K562 (cell line): ENCODE data around the gene SLC29A3. TPM values are rescaled to one million over a fixed set of nuclear protein-coding genes. Genes with fewer than 3 reads are reported as not detected.

Experiments
- ATAC-seq: fragments of 200-7000 bp; cut with Tn5 transposase; 3 replicates; pipeline ENCODE4 v1.9.1; 2020; ENCODE audit warnings: moderate library complexity
- BruUV-seq: library from RNA; stranded (reverse); fragments of 400-500 nt; replicated peaks from 2 replicates; lab custom pipeline; 2021; lab: Mats Ljungman, UMichigan
- CTCF ChIA-PET: fragments of 300-600 bp; formaldehyde crosslinking; extraction: SDS; loops from one replicate; lab custom pipeline; 2021; ENCODE audit warnings: low intra/inter-chr PET ratio; lab: Yijun Ruan, JAX
- POLR2A ChIA-PET: fragments of 300-600, 350-650 bp; sonication (Branson Sonifier 250); formaldehyde crosslinking; extraction: SDS; loops from one replicate; lab custom pipeline; 2021; ENCODE audit warnings: antibody characterized with exemption, inconsistent platforms; lab: Yijun Ruan, JAX
- DNase-seq, 4 experiments: peaks; one replicate each; pipeline versions ENCODE4 v3.0.0 to v3.0.0-alpha.2; 2011 to 2018; ENCODE audit warnings: low spot score in 3 of 4, mixed read lengths in 3 of 4; ENCODE audit errors: extremely low read depth in 1 of 4
- FAIRE-seq: peaks from 2 replicates; lab custom pipeline; 2011; peaks lifted over from hg19 to GRCh38; lab: Jason Lieb, UNC
- H2AFZ ChIP-seq: 2 replicates; pipeline ENCODE4 v1.6.0; 2011; ENCODE audit warnings: low read depth, low read length, control low read depth, inconsistent platforms
- H3K27ac ChIP-seq: fragments of 200-600 bp; 3 replicates; pipeline ENCODE4 v1.8.0; 2011; ENCODE audit warnings: low read depth, mild to moderate bottlenecking, control low read depth, inconsistent platforms, low read length, moderate library complexity, mixed read lengths; ENCODE audit errors: extremely low read depth
- H3K27me3 ChIP-seq, 2 experiments: fragments of 300-600 bp in 1 of 2; 2 replicates in 1 of 2; 3 replicates in 1 of 2; pipeline versions ENCODE4 v1.6.0 to v1.8.0; 2011; ENCODE audit warnings: inconsistent platforms in 2 of 2, low read length in 2 of 2, mild to moderate bottlenecking in 1 of 2, mixed read lengths in 1 of 2, moderate library complexity in 1 of 2; ENCODE audit not compliant: control insufficient read depth in 2 of 2, insufficient read depth in 2 of 2
- H3K36me3 ChIP-seq: fragments of 300-600 bp; 3 replicates; pipeline ENCODE4 v1.8.0; 2011; ENCODE audit warnings: mild to moderate bottlenecking, low read length, inconsistent platforms; ENCODE audit not compliant: control insufficient read depth, insufficient read depth
- H3K4me1 ChIP-seq, 2 experiments: fragments of 200-600 bp in 1 of 2; replicated peaks in 1 of 2; 2 replicates in 1 of 2; 3 replicates in 1 of 2; pipeline versions ENCODE4 v1.5.1 to v1.8.0; 2011; ENCODE audit warnings: inconsistent platforms in 2 of 2, low read length in 2 of 2, mild to moderate bottlenecking in 1 of 2, mixed read lengths in 1 of 2, moderate library complexity in 1 of 2; ENCODE audit not compliant: control insufficient read depth in 2 of 2, insufficient read depth in 2 of 2
- H3K4me2 ChIP-seq: 2 replicates; pipeline ENCODE4 v1.6.1; 2011; ENCODE audit warnings: low read length, control low read depth, inconsistent platforms, mixed read lengths; ENCODE audit not compliant: insufficient read depth
- H3K4me3 ChIP-seq: fragments of 200-600 bp; sonication (generic), shearing (Covaris generic); 2 replicates; pipeline ENCODE4 v1.5.1; 2016; ENCODE audit warnings: control low read depth, inconsistent platforms
- H3K79me2 ChIP-seq: fragments of 200-600 bp; 3 replicates; pipeline ENCODE4 v1.8.0; 2011; ENCODE audit warnings: low read length, inconsistent platforms; ENCODE audit not compliant: control insufficient read depth, insufficient read depth
- H3K9ac ChIP-seq, 2 experiments: 2 replicates each; pipeline versions ENCODE4 v1.6.0 to v1.6.1; 2011; ENCODE audit warnings: low read depth in 2 of 2, low read length in 2 of 2, control low read depth in 1 of 2, inconsistent platforms in 1 of 2, mild to moderate bottlenecking in 1 of 2, mixed read lengths in 1 of 2; ENCODE audit not compliant: insufficient read depth in 1 of 2
- H3K9me1 ChIP-seq: one replicate; pipeline ENCODE4 v1.6.0; 2011; ENCODE audit warnings: inconsistent platforms, mild to moderate bottlenecking, low read length, moderate library complexity; ENCODE audit not compliant: control insufficient read depth, insufficient read depth
- H3K9me3 ChIP-seq: replicated peaks from 2 replicates; pipeline ENCODE4 v1.5.1; 2011; ENCODE audit warnings: low read depth, low read length, inconsistent platforms; ENCODE audit not compliant: control insufficient read depth, insufficient read depth
- H4K20me1 ChIP-seq: replicated peaks from 2 replicates; pipeline ENCODE4 v1.6.1; 2011; ENCODE audit warnings: low read length, inconsistent platforms, mixed read lengths; ENCODE audit not compliant: control insufficient read depth, insufficient read depth
- ZFP36 ChIP-seq: fragments of 150-350 bp; IDR thresholded peaks from 2 replicates; pipeline ENCODE4 v1.6.1; 2018; ENCODE audit warnings: low read length, low read depth; ENCODE audit not compliant: partially characterized antibody
- WGBS: fragments of 100-300 bp; shearing (Covaris generic); methylation state at CpG from one replicate; pipeline ENCODE4 v1.1.6; 2016; ENCODE audit warnings: low coverage, mixed read lengths; ENCODE audit not compliant: insufficient coverage; ENCODE audit errors: missing lambda C conversion rate; 5-methylcytosine and 5-hydroxymethylcytosine counted together
- in situ Hi-C: fragments of 300-500 bp; cut with MboI; formaldehyde crosslinking; loops from 4 replicates; pipeline ENCODE4 v1.15.0; 2018; ENCODE audit warnings: inconsistent platforms, mixed read lengths
- intact Hi-C: fragments of 100-400 bp; cut with micrococcal nuclease; formaldehyde crosslinking; loops from 2 replicates; pipeline ENCODE4 v1.14.2; 2022
- polyA plus RNA-seq, 8 experiments: library from polyadenylated mRNA; depleted of rRNA in 4 of 8; stranded (reverse) in 5 of 8; unstranded in 3 of 8; fragments of >200 nt; fragmentation: Nextera tagmentation in 2 of 8; fragmentation: Illumina TruSeq in 1 of 8; extraction: Ambion mirVana in 2 of 8; extraction: Trizol in 1 of 8; gene quantifications; 2 replicates each; pipeline versions ENCODE4 v1.2.1 to v1.2.3, GENCODE V29; 2011 to 2014; ENCODE audit warnings: inconsistent platforms in 1 of 8, missing spikeins in 1 of 8
- total RNA-seq, 7 experiments: library from RNA; depleted of rRNA in 6 of 7; stranded (reverse); fragments of >200 nt in 6 of 7; fragmentation: Illumina TruSeq in 2 of 7; extraction: Trizol in 2 of 7; gene quantifications; 2 replicates each; pipeline versions ENCODE4 v1.2.1 to v1.2.3, GENCODE V29; 2011 to 2021; ENCODE audit warnings: low replicate concordance in 1 of 7
- TF ChIP-seq, protein P1 (sequence below): sonication (generic); formaldehyde crosslinking; IDR thresholded peaks from 2 replicates; pipeline ENCODE4 v1.8.0; 2022; ENCODE audit warnings: mild to moderate bottlenecking, missing genetic modification reagents, borderline replicate concordance

SLC29A3 gene
- total and polyA plus RNA-seq, 9 of the 15 experiments (the other 6 are each of a cell fraction or from before 2014, with no cell fraction given): 2.1 to 10.7 (median 4.6) TPM

DNA sequence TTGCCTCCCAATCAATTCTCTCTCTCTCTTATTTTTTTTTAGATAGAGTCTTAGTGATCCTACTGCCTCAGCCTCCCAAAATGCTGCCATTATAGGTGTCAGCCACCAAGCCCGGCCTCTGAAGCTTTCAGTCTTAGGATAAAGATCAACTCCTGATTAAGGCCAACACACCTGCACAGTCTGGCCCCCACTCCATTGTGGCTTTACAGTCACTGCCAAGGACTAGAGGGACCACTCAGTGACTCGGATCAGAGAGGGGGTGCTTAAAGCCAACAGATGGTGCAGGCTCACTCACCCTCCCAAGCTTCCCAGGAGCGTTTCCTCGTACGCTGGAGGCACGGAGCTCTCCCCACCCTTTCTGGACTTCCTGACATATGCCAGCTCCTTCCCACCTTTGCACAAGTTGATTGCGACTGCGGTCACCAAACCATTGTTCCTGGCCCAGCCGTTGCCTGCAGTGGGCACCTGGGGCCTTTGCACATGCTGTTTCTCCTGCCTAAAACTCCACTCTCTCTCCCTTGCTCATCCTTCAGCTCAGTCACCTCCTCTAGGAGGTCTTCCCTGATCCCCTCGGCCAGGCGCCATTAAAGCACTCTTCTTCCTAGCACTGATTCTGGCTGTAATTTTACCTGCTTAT, 76.0 kb downstream of the SLC29A3 start:
- no peak for DNase-seq
- Histone ChIP-seq H3K36me3 (no peaks in the 10 kb centered on the region), H3K4me1 (peaks cover 0 to 24% of the 10 kb centered on the region in 2 experiments; a peak in 2 of 5 replicates), H3K9ac (no peak overlapping the region), H3K4me3 (no peak overlapping the region), H3K9me1 (no peaks in the 10 kb centered on the region), H3K9me3 (no peaks in the 10 kb centered on the region), H3K4me2 (no peak overlapping the region), H3K79me2 (no peaks in the 10 kb centered on the region), H4K20me1 (peaks cover 17% of the 10 kb centered on the region), H3K27ac (no peak overlapping the region), H3K27me3 (peaks cover 61 to 95% of the 10 kb centered on the region in 2 experiments), H2AFZ (no peak overlapping the region)
- FAIRE-seq: no peak
- ChIA-PET POLR2A (interaction anchor here (0.6 to 0.9 kb wide), 2 partner anchors 14 to 42 kb away, joined by 3 read pairs; no protein-coding TSS in a partner anchor), CTCF (no interaction called here)
- WGBS: 19% methylated on average over 11 of the region's 11 CpGs
- TF ChIP-seq, protein P1, sequence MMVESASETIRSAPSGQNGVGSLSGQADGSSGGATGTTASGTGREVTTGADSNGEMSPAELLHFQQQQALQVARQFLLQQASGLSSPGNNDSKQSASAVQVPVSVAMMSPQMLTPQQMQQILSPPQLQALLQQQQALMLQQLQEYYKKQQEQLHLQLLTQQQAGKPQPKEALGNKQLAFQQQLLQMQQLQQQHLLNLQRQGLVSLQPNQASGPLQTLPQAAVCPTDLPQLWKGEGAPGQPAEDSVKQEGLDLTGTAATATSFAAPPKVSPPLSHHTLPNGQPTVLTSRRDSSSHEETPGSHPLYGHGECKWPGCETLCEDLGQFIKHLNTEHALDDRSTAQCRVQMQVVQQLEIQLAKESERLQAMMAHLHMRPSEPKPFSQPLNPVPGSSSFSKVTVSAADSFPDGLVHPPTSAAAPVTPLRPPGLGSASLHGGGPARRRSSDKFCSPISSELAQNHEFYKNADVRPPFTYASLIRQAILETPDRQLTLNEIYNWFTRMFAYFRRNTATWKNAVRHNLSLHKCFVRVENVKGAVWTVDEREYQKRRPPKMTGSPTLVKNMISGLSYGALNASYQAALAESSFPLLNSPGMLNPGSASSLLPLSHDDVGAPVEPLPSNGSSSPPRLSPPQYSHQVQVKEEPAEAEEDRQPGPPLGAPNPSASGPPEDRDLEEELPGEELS (CRISPR knock-in tag): no peak
- TF ChIP-seq ZFP36: peak; percentile 30
- ATAC-seq: no peak
- in situ Hi-C loops: no loop called here
- intact Hi-C loops: loop anchor here (5.0 kb wide), 3 partner anchors 77 to 417 kb away; no protein-coding TSS in a partner anchor
- no TSS peak for BruUV-seq
